ACC112 (cell line): Measurements from ENCODE around the gene CLCN7.
A peak's percentile ranks its signal among the peaks of the same experiment; 100 is the strongest.
"Not testable (repeated sequence)": the region's sequence is repeated elsewhere in the genome, so short reads cannot be mapped to it uniquely, and the experiment has no call there.

Experiments
- H2AFZ ChIP-seq: fragments of 200-600 bp; sonication (generic); one replicate; pipeline ENCODE4 v1.6.0; 2017; ENCODE audit warnings: antibody characterized with exemption, low read length; ENCODE audit not compliant: unreplicated experiment
- H3K27ac ChIP-seq: fragments of 200-600 bp; sonication (generic); 2 replicates; pipeline ENCODE4 v1.5.1; 2014; ENCODE audit warnings: low read depth, mild to moderate bottlenecking, antibody characterized with exemption, low read length, moderate library complexity
- H3K27me3 ChIP-seq: fragments of 200-600 bp; sonication (generic); 2 replicates; pipeline ENCODE4 v1.6.1; 2014; ENCODE audit warnings: mild to moderate bottlenecking, antibody characterized with exemption, low read length, moderate library complexity, mixed read lengths; ENCODE audit not compliant: insufficient read depth
- H3K36me3 ChIP-seq: fragments of 200-600 bp; sonication (generic); 2 replicates; pipeline ENCODE4 v1.6.1; 2016; ENCODE audit warnings: mild to moderate bottlenecking, antibody characterized with exemption, low read length, moderate library complexity, mixed read lengths; ENCODE audit not compliant: insufficient read depth
- H3K4me1 ChIP-seq: fragments of 200-600 bp; sonication (generic); one replicate; pipeline ENCODE4 v1.6.1; 2016; ENCODE audit warnings: low read length, mixed read lengths; ENCODE audit not compliant: insufficient read depth, unreplicated experiment, control insufficient read depth
- H3K4me3 ChIP-seq: fragments of 200-600 bp; sonication (generic); 2 replicates; pipeline ENCODE4 v1.5.1; 2014; ENCODE audit warnings: mild to moderate bottlenecking, low read depth, low read length
- H3K79me2 ChIP-seq: fragments of 200-600 bp; sonication (generic); one replicate; pipeline ENCODE4 v1.6.0; 2016; ENCODE audit warnings: low read length; ENCODE audit not compliant: control insufficient read depth, unreplicated experiment, insufficient read depth

CLCN7 gene

DNA sequence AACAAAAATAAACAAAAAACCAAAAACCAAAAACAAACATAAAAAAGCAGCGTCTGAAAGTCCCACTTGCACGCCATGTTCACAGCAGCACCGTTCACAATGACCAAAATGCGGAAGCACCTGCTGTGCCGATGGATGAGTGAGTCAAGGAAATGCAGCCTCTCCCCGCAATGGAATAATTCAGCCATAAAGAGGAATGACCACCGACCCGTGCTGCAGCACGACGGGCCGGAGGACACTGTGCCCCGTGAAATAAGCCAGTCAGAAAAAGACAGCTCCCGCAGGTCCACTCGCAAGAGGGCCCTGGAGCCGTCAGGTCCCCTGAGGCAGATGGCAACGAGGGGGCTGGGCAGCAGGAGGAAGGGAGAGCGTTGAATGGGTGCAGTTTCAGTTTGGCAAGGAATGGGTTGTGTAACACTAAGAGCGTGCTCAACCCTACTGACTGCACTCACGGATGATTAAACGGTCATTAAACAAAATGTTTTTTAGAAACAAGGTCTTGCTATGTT, 5.1 kb downstream of the CLCN7 start:
- Histone ChIP-seq H3K4me3 (no peak overlapping the region), H2AFZ (no peak overlapping the region), H3K4me1 (peaks cover 26% of the 10 kb centered on the region), H3K27me3 (no peaks in the 10 kb centered on the region), H3K79me2 (peaks cover 86% of the 10 kb centered on the region), H3K27ac (peak overlapping the region; percentile 60), H3K36me3 (no peaks in the 10 kb centered on the region)

DNA sequence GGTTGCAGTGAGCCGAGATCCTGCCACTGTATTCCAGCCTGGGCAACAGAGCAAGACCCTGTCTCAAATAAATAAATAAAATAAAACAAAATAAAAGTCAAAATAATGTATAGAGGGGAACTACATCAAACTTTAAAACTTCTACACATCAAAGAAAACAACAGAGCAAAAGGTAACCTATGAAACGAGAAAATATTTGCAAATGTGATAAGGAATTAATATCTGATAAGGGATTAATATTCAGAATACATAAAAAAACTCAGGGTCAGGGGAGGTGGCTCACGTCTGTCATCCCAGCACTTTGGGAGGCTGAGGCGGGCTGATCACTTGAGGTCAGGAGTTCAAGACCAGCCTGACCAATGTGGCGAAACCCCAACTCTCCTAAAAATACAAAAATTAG, 5.7 kb downstream of the CLCN7 start:
- H3K27me3 ChIP-seq, H2AFZ ChIP-seq, H3K4me3 ChIP-seq, H3K36me3 ChIP-seq, H3K27ac ChIP-seq: not testable (repeated sequence)
- Histone ChIP-seq H3K4me1 (peaks cover 26% of the 10 kb centered on the region), H3K79me2 (peaks cover 80% of the 10 kb centered on the region)

- Histone ChIP-seq H3K79me2 (peaks cover 73% of the 10 kb centered on the region), H3K27me3 (no peaks in the 10 kb centered on the region), H3K4me3 (no peak overlapping the region), H2AFZ (no peak overlapping the region), H3K27ac (no peak overlapping the region), H3K36me3 (no peaks in the 10 kb centered on the region), H3K4me1 (peaks cover 22% of the 10 kb centered on the region)
Observed at GRCh38 chr16:1468426-1468810, 6.4 kb downstream of the CLCN7 start.

GRCh38 chr16:1466968-1467521, 7.8 kb downstream of the CLCN7 start:
- Histone ChIP-seq H2AFZ (no peak overlapping the region), H3K27me3 (no peaks in the 10 kb centered on the region), H3K79me2 (peaks cover 63% of the 10 kb centered on the region), H3K4me1 (peaks cover 18% of the 10 kb centered on the region), H3K27ac (no peak overlapping the region), H3K36me3 (no peaks in the 10 kb centered on the region), H3K4me3 (no peak overlapping the region)

DNA sequence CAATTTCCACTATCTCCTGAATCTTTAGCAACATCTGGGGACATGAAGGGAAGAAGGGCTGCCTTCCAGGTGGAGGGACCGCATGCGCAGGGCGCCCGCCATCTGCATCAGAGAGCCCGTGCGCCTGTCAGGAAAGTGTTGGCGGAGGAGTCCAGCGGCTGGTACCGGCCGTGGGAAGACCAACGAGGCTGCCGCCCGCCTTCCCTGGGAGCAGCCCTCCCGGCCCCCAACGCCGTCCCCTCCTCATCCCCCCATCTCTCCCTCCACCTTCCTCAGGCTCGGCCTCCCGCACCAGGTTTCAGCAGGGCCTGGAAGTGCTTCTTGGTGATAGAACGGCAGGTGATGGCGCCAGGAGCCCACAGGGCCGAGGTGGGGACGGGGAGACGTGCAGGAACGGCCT, 8.8 kb downstream of the CLCN7 start:
- 0 out of 2 replicates have a peak, but pooled peaks cover 5% of the 10 kb centered on the region for H3K36me3 ChIP-seq
- peaks cover 13% of the 10 kb centered on the region for H3K4me1 ChIP-seq
- H3K4me3 ChIP-seq, result no peak overlapping the region
- no peak overlapping the region for H2AFZ ChIP-seq
- H3K27me3 ChIP-seq, result no peaks in the 10 kb centered on the region
- no peak overlapping the region for H3K27ac ChIP-seq
- peaks cover 53% of the 10 kb centered on the region for H3K79me2 ChIP-seq

DNA sequence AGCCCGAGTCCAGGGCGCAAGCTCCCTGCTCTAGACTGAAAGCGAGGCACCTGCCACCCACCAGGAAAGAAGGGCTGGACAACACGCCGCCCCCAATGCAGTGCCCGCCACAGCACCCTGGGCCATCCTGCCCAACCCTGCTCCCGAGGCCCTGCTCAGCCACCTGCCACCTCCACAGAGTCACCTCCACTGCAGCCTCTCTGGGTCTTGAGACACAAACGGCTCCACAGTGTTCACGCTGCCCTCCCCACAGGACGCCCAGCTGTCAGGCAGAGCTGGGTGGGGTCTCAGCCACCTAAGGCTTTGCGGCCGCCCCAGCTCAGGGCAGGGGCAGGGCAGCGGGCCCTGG, 9.3 kb downstream of the CLCN7 start:
- H3K4me3 ChIP-seq, result no peak overlapping the region

GRCh38 chr16:1464894-1465566, 9.8 kb downstream of the CLCN7 start:
- H3K4me1 ChIP-seq, result peaks cover 3% of the 10 kb centered on the region
- H3K27me3 ChIP-seq, result no peaks in the 10 kb centered on the region
- peaks cover 43% of the 10 kb centered on the region for H3K79me2 ChIP-seq
- H3K36me3 ChIP-seq, result 0 out of 2 replicates have a peak, but pooled peaks cover 5% of the 10 kb centered on the region
- no peak overlapping the region for H3K27ac ChIP-seq
- no peak overlapping the region for H3K4me3 ChIP-seq
- H2AFZ ChIP-seq, result no peak overlapping the region

More for the DNA sequence above, 9.3 kb downstream of the CLCN7 start:
- Histone ChIP-seq H2AFZ (no peak overlapping the region), H3K79me2 (peaks cover 48% of the 10 kb centered on the region), H3K27ac (no peak overlapping the region), H3K4me1 (peaks cover 8% of the 10 kb centered on the region), H3K27me3 (no peaks in the 10 kb centered on the region), H3K36me3 (0 out of 2 replicates have a peak, but pooled peaks cover 5% of the 10 kb centered on the region)

GRCh38 chr16:1464196-1464893, 10.5 kb downstream of the CLCN7 start:
- H3K4me1 ChIP-seq, result no peaks in the 10 kb centered on the region
- H3K4me3 ChIP-seq, result no peak overlapping the region
- 0 out of 2 replicates have a peak, but pooled peaks cover 5% of the 10 kb centered on the region for H3K36me3 ChIP-seq
- no peak overlapping the region for H2AFZ ChIP-seq
- peaks cover 36% of the 10 kb centered on the region for H3K79me2 ChIP-seq
- no peak overlapping the region for H3K27ac ChIP-seq
- H3K27me3 ChIP-seq, result no peaks in the 10 kb centered on the region

GRCh38 chr16:1461146-1461545, 13.7 kb downstream of the CLCN7 start:
- no peak overlapping the region for H3K27ac ChIP-seq
- no peak overlapping the region for H2AFZ ChIP-seq
- H3K27me3 ChIP-seq, result no peaks in the 10 kb centered on the region
- no peaks in the 10 kb centered on the region for H3K4me1 ChIP-seq
- no peak overlapping the region for H3K4me3 ChIP-seq
- H3K79me2 ChIP-seq, result peaks cover 10% of the 10 kb centered on the region
- peaks cover 9% of the 10 kb centered on the region; the same call in 1 of the 2 replicates for H3K36me3 ChIP-seq

DNA sequence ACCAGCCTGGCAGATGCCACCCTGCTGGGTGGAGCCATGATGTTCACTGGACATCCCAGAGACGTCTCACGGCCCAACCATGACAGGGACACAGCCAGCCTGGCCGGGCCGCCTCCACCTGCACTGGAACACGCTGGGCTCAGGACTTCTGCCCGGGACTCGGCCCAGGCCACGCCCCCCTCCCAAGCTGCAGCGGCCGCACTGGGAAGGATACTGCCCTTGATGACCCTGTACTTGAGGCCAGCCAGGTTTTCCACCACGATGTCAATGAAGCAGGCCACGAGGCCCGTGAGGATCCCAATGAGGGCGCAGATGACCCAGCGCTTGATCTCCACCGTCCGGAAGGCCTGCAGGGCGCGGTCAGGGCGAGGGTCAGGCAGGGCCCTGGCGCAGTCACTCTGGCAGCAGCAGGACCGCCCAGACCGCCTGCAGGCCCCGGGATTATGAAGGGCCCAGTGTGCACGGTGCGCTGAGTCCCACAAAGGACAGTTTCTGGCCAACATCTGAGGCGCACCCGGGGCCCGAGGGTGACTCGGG, 14.2 kb downstream of the CLCN7 start:
- H3K36me3 ChIP-seq, result peaks cover 9% of the 10 kb centered on the region; the same call in 1 of the 2 replicates
- no peak overlapping the region for H2AFZ ChIP-seq
- H3K4me1 ChIP-seq, result no peaks in the 10 kb centered on the region
- no peak overlapping the region for H3K27ac ChIP-seq
- H3K79me2 ChIP-seq, result peaks cover 8% of the 10 kb centered on the region
- H3K27me3 ChIP-seq, result no peaks in the 10 kb centered on the region
- H3K4me3 ChIP-seq, result no peak overlapping the region
